Omental fat pad (tissue), 4 donors: ENCODE data around the gene TM4SF20. TPM values are rescaled to one million over a fixed set of nuclear protein-coding genes. Genes with fewer than 3 reads are reported as not detected.

Experiments
- ATAC-seq: fragments of 150-250 bp; one replicate; pipeline ENCODE4 v1.9.1; 2016; ENCODE audit warnings: mild to moderate bottlenecking, moderate library complexity; ENCODE audit not compliant: low FRiP score
- DNase-seq: peaks from one replicate; pipeline ENCODE4 v3.0.0-alpha.2; 2019; ENCODE audit warnings: low spot score
- CTCF ChIP-seq, 3 donors: fragments of 450-650 bp; IDR thresholded peaks; one replicate each; pipeline ENCODE4 v1.5.1; 2016 to 2017; ENCODE audit warnings: antibody characterized with exemption in 3 of 3, mild to moderate bottlenecking in 3 of 3, moderate library complexity in 2 of 3
- total RNA-seq, 4 donors: library from RNA; depleted of rRNA; stranded (reverse); fragments of >200 nt; gene quantifications; one replicate each; pipeline ENCODE4 v1.1.0, GENCODE V29; 2016

TM4SF20 gene
- total RNA-seq, 4 donors from 2014 or later: not detected

GRCh38 chr2:227313310-227313709 lies 65.8 kb downstream of the TM4SF20 start:
- DNase-seq: no peak
- no peak for TF ChIP-seq CTCF (IDR thresholded peaks at IDR 0.05)
- no peak for ATAC-seq

GRCh38 chr2:227312579-227312978 lies 66.5 kb downstream of the TM4SF20 start:
- TF ChIP-seq CTCF (IDR thresholded peaks at IDR 0.05): no peak
- DNase-seq (no peak), ATAC-seq (no peak)

Other genes with a start within 250 kb of the TM4SF20 start
- gene COL4A4, start 215.1 kb downstream of the TM4SF20 start, total RNA-seq: 1 to 10 TPM in 1 of 4 donors, under 1 TPM in 3; 0.38 to 1.9 (median 0.64) TPM
- 1 to 10 TPM in 1 of 4 donors, under 1 TPM in 3; 0.24 to 1.7 (median 0.37) TPM for gene COL4A3, start 214.7 kb downstream of the TM4SF20 start, total RNA-seq
- 10 to 100 TPM; 67.1 to 98.0 (median 87.4) TPM for gene MFF, start 54.1 kb downstream of the TM4SF20 start, total RNA-seq
- not detected for gene SCYGR1, start 8.6 kb upstream of the TM4SF20 start, total RNA-seq
- 100 to 1,000 TPM in 3 of 4 donors, 10 to 100 TPM in 1; 85.7 to 265 (median 186) TPM for gene AGFG1, start 92.8 kb upstream of the TM4SF20 start, total RNA-seq
- not detected for gene SCYGR2, start 219.6 kb upstream of the TM4SF20 start, total RNA-seq
- gene SCYGR3, start 235.5 kb upstream of the TM4SF20 start, total RNA-seq: not detected
- under 1 TPM in 1 of 4 donors, not detected in 3; 0.84 TPM for gene SCYGR4, start 238.2 kb upstream of the TM4SF20 start, total RNA-seq